Measurements from ENCODE around the gene CD101. TPM values are rescaled to one million over a fixed set of nuclear protein-coding genes. Genes with fewer than 3 reads are reported as not detected.

CD101 gene
- total RNA-seq, 2 experiments from 2014 or later, result not detected

DNA sequence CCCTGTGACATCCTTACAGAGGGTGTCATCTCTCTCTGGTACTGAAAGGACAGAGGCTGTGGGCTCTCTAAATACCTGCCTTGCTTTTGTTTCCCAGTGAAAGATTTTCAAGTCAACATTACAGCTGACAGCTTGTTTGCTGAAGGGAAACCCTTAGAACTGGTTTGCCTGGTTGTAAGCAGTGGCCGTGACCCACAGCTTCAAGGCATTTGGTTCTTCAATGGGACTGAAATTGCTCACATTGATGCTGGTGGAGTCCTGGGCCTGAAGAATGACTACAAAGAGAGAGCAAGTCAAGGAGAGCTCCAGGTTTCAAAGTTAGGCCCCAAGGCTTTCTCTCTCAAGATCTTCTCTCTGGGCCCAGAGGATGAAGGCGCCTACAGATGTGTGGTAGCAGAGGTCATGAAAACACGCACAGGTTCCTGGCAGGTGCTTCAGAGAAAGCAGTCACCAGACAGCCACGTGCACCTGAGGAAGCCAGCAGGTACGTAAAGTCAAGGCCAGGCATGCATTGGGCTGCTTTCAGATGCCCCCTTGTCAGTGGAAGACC is 11.8 kb downstream of the CD101 start:
- H3K9me2 ChIP-seq (ENCODE audit: insufficient read depth, low read length), result no peaks in the 10 kb centered on the region
- no peaks in the 10 kb centered on the region for H3K9me3 ChIP-seq (ENCODE audit: low read length)
- H2AFZ ChIP-seq (ENCODE audit: low read length), result no peak overlapping the region
- TF ChIP-seq, protein P1, sequence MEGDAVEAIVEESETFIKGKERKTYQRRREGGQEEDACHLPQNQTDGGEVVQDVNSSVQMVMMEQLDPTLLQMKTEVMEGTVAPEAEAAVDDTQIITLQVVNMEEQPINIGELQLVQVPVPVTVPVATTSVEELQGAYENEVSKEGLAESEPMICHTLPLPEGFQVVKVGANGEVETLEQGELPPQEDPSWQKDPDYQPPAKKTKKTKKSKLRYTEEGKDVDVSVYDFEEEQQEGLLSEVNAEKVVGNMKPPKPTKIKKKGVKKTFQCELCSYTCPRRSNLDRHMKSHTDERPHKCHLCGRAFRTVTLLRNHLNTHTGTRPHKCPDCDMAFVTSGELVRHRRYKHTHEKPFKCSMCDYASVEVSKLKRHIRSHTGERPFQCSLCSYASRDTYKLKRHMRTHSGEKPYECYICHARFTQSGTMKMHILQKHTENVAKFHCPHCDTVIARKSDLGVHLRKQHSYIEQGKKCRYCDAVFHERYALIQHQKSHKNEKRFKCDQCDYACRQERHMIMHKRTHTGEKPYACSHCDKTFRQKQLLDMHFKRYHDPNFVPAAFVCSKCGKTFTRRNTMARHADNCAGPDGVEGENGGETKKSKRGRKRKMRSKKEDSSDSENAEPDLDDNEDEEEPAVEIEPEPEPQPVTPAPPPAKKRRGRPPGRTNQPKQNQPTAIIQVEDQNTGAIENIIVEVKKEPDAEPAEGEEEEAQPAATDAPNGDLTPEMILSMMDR (conservative IDR thresholded peaks at IDR 0.05; ENCODE audit: low read length), result no peak
- no peak for TF ChIP-seq EZH2phosphoT487 (IDR thresholded peaks at IDR 0.05; ENCODE audit: borderline replicate concordance, low read depth, low read length)
- no peak for DNase-seq (ENCODE audit: low spot score)
- ChIA-PET POLR2A (interaction anchor here (0.8 to 1.2 kb wide), 2 partner anchors 12 to 15 kb away, joined by 3 to 4 read pairs; no protein-coding TSS in a partner anchor), CTCF (ENCODE audit: unreplicated experiment) (interaction anchor here (0.6 kb wide), 1 partner anchor 325 kb away, joined by 3 read pairs; no protein-coding TSS in a partner anchor)
- no TSS peak for BruUV-seq (replicated peaks)
- no peaks in the 10 kb centered on the region for H3K36me3 ChIP-seq (ENCODE audit: insufficient read depth, low read length)
- H3K4me1 ChIP-seq (ENCODE audit: insufficient read depth, low read length, poor library complexity, severe bottlenecking), result no peaks in the 10 kb centered on the region
- no peaks in the 10 kb centered on the region for H3K79me2 ChIP-seq (ENCODE audit: insufficient read depth, low read depth, low read length)
- intact Hi-C loops (cut with micrococcal nuclease; ENCODE audit: unreplicated experiment), result no loop called here
- no peak overlapping the region for H3K27ac ChIP-seq (ENCODE audit: low read depth, low read length, poor library complexity, severe bottlenecking)
- H3K4me2 ChIP-seq (ENCODE audit: low read length), result no peak overlapping the region
- H3K4me3 ChIP-seq (ENCODE audit: low read depth, low read length, poor library complexity, severe bottlenecking), result no peak overlapping the region
- H4K20me1 ChIP-seq (ENCODE audit: insufficient read depth, low read length), result no peaks in the 10 kb centered on the region

DNA sequence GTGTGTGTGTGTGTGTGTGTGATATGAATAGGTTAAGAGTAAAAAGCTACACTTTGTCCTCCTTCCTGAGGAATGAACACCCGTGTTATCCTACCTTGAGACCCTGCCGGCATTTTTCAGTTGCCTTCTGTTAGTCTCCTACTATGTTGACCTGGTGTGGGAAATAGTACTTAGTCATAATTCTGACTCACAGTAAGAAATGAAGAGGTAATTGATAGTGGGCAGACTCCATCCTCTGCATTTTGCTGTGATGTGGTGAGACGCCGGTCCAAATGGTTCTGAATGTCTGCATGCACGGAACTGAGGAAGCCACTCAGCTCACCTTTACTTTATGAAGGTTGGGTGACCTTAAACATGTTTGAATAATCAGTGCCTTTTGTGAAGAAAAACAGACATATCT is 12.6 kb downstream of the CD101 start:
- no TSS peak for BruUV-seq (replicated peaks)
- no peak for TF ChIP-seq EZH2phosphoT487 (IDR thresholded peaks at IDR 0.05; ENCODE audit: borderline replicate concordance, low read depth, low read length)
- TF ChIP-seq, protein P1 (conservative IDR thresholded peaks at IDR 0.05; ENCODE audit: low read length), result no peak
- POLR2A ChIA-PET, result interaction anchor here (0.7 to 1.2 kb wide), 3 partner anchors 11 to 181 kb away, joined by 3 to 4 read pairs (median 3); no protein-coding TSS in a partner anchor

DNA sequence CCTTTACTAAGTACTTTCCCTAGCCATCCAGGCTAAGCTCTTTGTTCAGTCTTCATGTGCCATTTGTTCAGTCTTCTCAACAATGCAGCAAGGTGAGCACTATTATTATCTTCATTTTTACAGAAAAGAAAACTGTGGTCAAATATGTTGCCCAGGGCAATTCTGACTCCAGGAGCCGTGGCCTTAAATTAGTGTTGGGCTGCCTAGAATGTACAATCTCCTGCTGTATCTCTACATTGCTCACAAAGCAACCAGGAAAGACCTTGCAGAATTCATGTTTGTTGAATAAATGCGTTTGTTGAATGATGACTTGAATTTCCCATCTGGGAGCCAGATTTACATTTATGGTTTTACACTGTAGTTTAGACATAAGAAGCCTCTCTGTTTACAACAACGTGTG is 14.2 kb downstream of the CD101 start:
- H3K4me2 ChIP-seq (ENCODE audit: low read length), result no peak overlapping the region
- intact Hi-C loops (cut with micrococcal nuclease; ENCODE audit: unreplicated experiment), result no loop called here
- H4K20me1 ChIP-seq (ENCODE audit: insufficient read depth, low read length), result no peaks in the 10 kb centered on the region
- no peaks in the 10 kb centered on the region for H3K9me3 ChIP-seq (ENCODE audit: low read length)
- H3K9me2 ChIP-seq (ENCODE audit: insufficient read depth, low read length), result no peaks in the 10 kb centered on the region
- no peak overlapping the region for H2AFZ ChIP-seq (ENCODE audit: low read length)
- ChIA-PET CTCF (ENCODE audit: unreplicated experiment) (no interaction called here), POLR2A (no interaction called here)
- H3K4me3 ChIP-seq (ENCODE audit: low read depth, low read length, poor library complexity, severe bottlenecking), result no peak overlapping the region
- no peaks in the 10 kb centered on the region for H3K36me3 ChIP-seq (ENCODE audit: insufficient read depth, low read length)
- TF ChIP-seq, protein P1 (conservative IDR thresholded peaks at IDR 0.05; ENCODE audit: low read length), result no peak
- TF ChIP-seq EZH2phosphoT487 (IDR thresholded peaks at IDR 0.05; ENCODE audit: borderline replicate concordance, low read depth, low read length), result no peak
- BruUV-seq (replicated peaks), result no TSS peak
- no peaks in the 10 kb centered on the region for H3K4me1 ChIP-seq (ENCODE audit: insufficient read depth, low read length, poor library complexity, severe bottlenecking)
- H3K27ac ChIP-seq (ENCODE audit: low read depth, low read length, poor library complexity, severe bottlenecking), result no peak overlapping the region
- no peak for DNase-seq (ENCODE audit: low spot score)
- no peaks in the 10 kb centered on the region for H3K79me2 ChIP-seq (ENCODE audit: insufficient read depth, low read depth, low read length)

More for the DNA sequence above, 12.6 kb downstream of the CD101 start:
- no peaks in the 10 kb centered on the region for H3K36me3 ChIP-seq (ENCODE audit: insufficient read depth, low read length)
- no peaks in the 10 kb centered on the region for H3K4me1 ChIP-seq (ENCODE audit: insufficient read depth, low read length, poor library complexity, severe bottlenecking)
- no peak overlapping the region for H3K4me3 ChIP-seq (ENCODE audit: low read depth, low read length, poor library complexity, severe bottlenecking)
- no peaks in the 10 kb centered on the region for H3K79me2 ChIP-seq (ENCODE audit: insufficient read depth, low read depth, low read length)
- no peak for DNase-seq (ENCODE audit: low spot score)
- intact Hi-C loops (cut with micrococcal nuclease; ENCODE audit: unreplicated experiment), result no loop called here
- H3K4me2 ChIP-seq (ENCODE audit: low read length), result no peak overlapping the region
- no peak overlapping the region for H3K27ac ChIP-seq (ENCODE audit: low read depth, low read length, poor library complexity, severe bottlenecking)
- CTCF ChIA-PET (ENCODE audit: unreplicated experiment), result no interaction called here
- H4K20me1 ChIP-seq (ENCODE audit: insufficient read depth, low read length), result no peaks in the 10 kb centered on the region
- no peaks in the 10 kb centered on the region for H3K9me3 ChIP-seq (ENCODE audit: low read length)
- no peaks in the 10 kb centered on the region for H3K9me2 ChIP-seq (ENCODE audit: insufficient read depth, low read length)
- H2AFZ ChIP-seq (ENCODE audit: low read length), result no peak overlapping the region
